SK-N-SH (cell line): ENCODE data around the gene PPP2R5C. TPM values are rescaled to one million over a fixed set of nuclear protein-coding genes. Genes with fewer than 3 reads are reported as not detected.

Experiments
- CTCF ChIA-PET: fragments of 300-600, 350-600 bp; formaldehyde crosslinking; extraction: SDS; loops from one replicate; lab custom pipeline; 2021; lab: Yijun Ruan, JAX
- POLR2A ChIA-PET: fragments of 350-600 bp; sonication (Branson Sonifier 250); formaldehyde crosslinking; extraction: SDS; loops from one replicate; lab custom pipeline; 2020; ENCODE audit warnings: antibody characterized with exemption, inconsistent platforms; lab: Yijun Ruan, JAX
- DNase-seq: peaks from one replicate; pipeline ENCODE4 v3.0.0; 2012
- H2AFZ ChIP-seq: fragments of 200-600 bp; sonication (generic); 2 replicates; pipeline ENCODE4 v1.8.1; 2016; ENCODE audit warnings: antibody characterized with exemption, mild to moderate bottlenecking, low read depth
- H3F3A ChIP-seq: fragments of 200-600 bp; sonication (generic); replicated peaks from 2 replicates; pipeline ENCODE3; 2016; ENCODE audit warnings: antibody characterized with exemption, mild to moderate bottlenecking; ENCODE audit not compliant: insufficient read depth
- H3K27ac ChIP-seq, 2 experiments: fragments of 200-500 bp in 1 of 2; fragments of 200-600 bp in 1 of 2; sonication (Bioruptor generic) in 1 of 2; sonication (generic), shearing (Covaris generic) in 1 of 2; 2 replicates each; pipeline versions ENCODE4 v1.5.1 to v1.6.1; 2014 to 2016; ENCODE audit warnings: low read depth in 2 of 2, inconsistent platforms in 1 of 2, low read length in 1 of 2, mild to moderate bottlenecking in 1 of 2, mixed read lengths in 1 of 2
- H3K27me3 ChIP-seq: fragments of 200-600 bp; sonication (generic), shearing (Covaris generic); 2 replicates; pipeline ENCODE4 v1.6.1; 2016; ENCODE audit warnings: mixed run types; ENCODE audit not compliant: insufficient read depth
- H3K36me3 ChIP-seq, 2 experiments: fragments of 200-500 bp in 1 of 2; fragments of 200-600 bp in 1 of 2; sonication (Bioruptor generic) in 1 of 2; sonication (generic) in 1 of 2; replicated peaks in 1 of 2; 2 replicates each; pipeline versions ENCODE3 to v1.5.1; 2014 to 2016; ENCODE audit warnings: low read length in 1 of 2, mild to moderate bottlenecking in 1 of 2; ENCODE audit not compliant: insufficient read depth in 2 of 2, control insufficient read depth in 1 of 2
- H3K4me1 ChIP-seq, 2 experiments: fragments of 200-500 bp in 1 of 2; fragments of 200-600 bp in 1 of 2; sonication (Bioruptor generic) in 1 of 2; sonication (generic), shearing (Covaris generic) in 1 of 2; 2 replicates each; pipeline versions ENCODE4 v1.5.1 to v1.6.1; 2014 to 2016; ENCODE audit warnings: low read depth in 1 of 2, low read length in 1 of 2, mixed run types in 1 of 2; ENCODE audit not compliant: insufficient read depth in 2 of 2, control insufficient read depth in 1 of 2
- H3K4me2 ChIP-seq: fragments of 200-600 bp; sonication (generic), shearing (Covaris generic); 2 replicates; pipeline ENCODE4 v1.6.1; 2017; ENCODE audit warnings: mixed run types
- H3K4me3 ChIP-seq, 2 experiments: fragments of 200-500 bp in 1 of 2; fragments of 200-600 bp in 1 of 2; sonication (Bioruptor generic) in 1 of 2; sonication (generic), shearing (Covaris generic) in 1 of 2; 2 replicates each; pipeline versions ENCODE4 v1.5.1 to v1.8.1; 2014 to 2016; ENCODE audit warnings: low read depth in 2 of 2, inconsistent platforms in 1 of 2, low read length in 1 of 2, mild to moderate bottlenecking in 1 of 2, mixed read lengths in 1 of 2, moderate library complexity in 1 of 2
- H3K79me2 ChIP-seq: fragments of 200-600 bp; sonication (generic); 2 replicates; pipeline ENCODE4 v1.8.1; 2017; ENCODE audit warnings: mild to moderate bottlenecking; ENCODE audit not compliant: insufficient read depth
- H3K9ac ChIP-seq: fragments of 200-600 bp; sonication (generic); 2 replicates; pipeline ENCODE4 v1.6.1; 2017; ENCODE audit warnings: mixed run types
- H3K9me2 ChIP-seq: fragments of 200-600 bp; sonication (generic); 2 replicates; pipeline ENCODE4 v1.6.1; 2017; ENCODE audit warnings: mixed run types
- H3K9me3 ChIP-seq: fragments of 200-600 bp; sonication (generic); 2 replicates; pipeline ENCODE4 v1.6.1; 2017; ENCODE audit warnings: mixed run types, mild to moderate bottlenecking, moderate library complexity
- H4K20me1 ChIP-seq: fragments of 200-600 bp; sonication (generic); 2 replicates; pipeline ENCODE4 v1.6.1; 2017; ENCODE audit warnings: mild to moderate bottlenecking, mixed run types; ENCODE audit not compliant: insufficient read depth
- EZH2phosphoT487 ChIP-seq: fragments of 200-600 bp; sonication (generic); IDR thresholded peaks from 2 replicates; pipeline ENCODE4 v1.6.1; 2017; ENCODE audit warnings: low read depth, mixed run types, mild to moderate bottlenecking, antibody characterized with exemption, moderate library complexity, borderline replicate concordance
- FOSL2 ChIP-seq: IDR thresholded peaks from 2 replicates; pipeline ENCODE4 v1.4.0; 2012; ENCODE audit warnings: low read depth, mild to moderate bottlenecking, moderate library complexity, borderline replicate concordance
- GABPA ChIP-seq: IDR thresholded peaks from 2 replicates; pipeline ENCODE4 v1.4.0; 2012; ENCODE audit warnings: low read depth, mild to moderate bottlenecking
- GATA2 ChIP-seq: sonication (generic); formaldehyde crosslinking; IDR thresholded peaks from 2 replicates; pipeline ENCODE4 v1.5.0; 2020; ENCODE audit warnings: mild to moderate bottlenecking, missing genetic modification reagents
- JUND ChIP-seq: IDR thresholded peaks from 2 replicates; pipeline ENCODE4 v1.4.0; 2012
- MEF2A ChIP-seq: IDR thresholded peaks from 2 replicates; pipeline ENCODE4 v1.4.0; 2012; ENCODE audit warnings: low read depth, borderline replicate concordance
- NRF1 ChIP-seq: IDR thresholded peaks from 2 replicates; pipeline ENCODE4 v1.6.1; 2012; ENCODE audit warnings: low read depth, mild to moderate bottlenecking, low read length
- RFX5 ChIP-seq: IDR thresholded peaks from 2 replicates; pipeline ENCODE4 v1.6.1; 2012; ENCODE audit warnings: mild to moderate bottlenecking, improper control_type of control experiment, low read length
- RXRA ChIP-seq: IDR thresholded peaks from 2 replicates; pipeline ENCODE4 v1.4.0; 2012; ENCODE audit warnings: low read depth, mild to moderate bottlenecking, borderline replicate concordance
- SIN3A ChIP-seq: IDR thresholded peaks from 2 replicates; pipeline ENCODE4 v1.6.1; 2012; ENCODE audit warnings: low read depth, mild to moderate bottlenecking, low read length, moderate library complexity, borderline replicate concordance
- TAF1 ChIP-seq: IDR thresholded peaks from 2 replicates; pipeline ENCODE4 v1.6.1; 2012; ENCODE audit warnings: low read depth, mild to moderate bottlenecking, low read length, moderate library complexity, borderline replicate concordance
- TEAD4 ChIP-seq: IDR thresholded peaks from 2 replicates; pipeline ENCODE4 v1.4.0; 2012; ENCODE audit warnings: mild to moderate bottlenecking, borderline replicate concordance; ENCODE audit not compliant: insufficient read depth
- YY1 ChIP-seq: IDR thresholded peaks from 2 replicates; pipeline ENCODE4 v1.4.0; 2012; ENCODE audit warnings: low read depth, mild to moderate bottlenecking
- WGBS: methylation state at CpG from one replicate; pipeline ENCODE4 v1.1.6; 2017; ENCODE audit warnings: low lambda C conversion rate; 5-methylcytosine and 5-hydroxymethylcytosine counted together
- polyA plus RNA-seq, 3 experiments: library from polyadenylated mRNA; depleted of rRNA; stranded (reverse); fragments of >200 nt; gene quantifications; 2 replicates each; pipeline ENCODE4 v1.2.3, GENCODE V29; 2012
- TF ChIP-seq, protein P1 (sequence below): IDR thresholded peaks from 2 replicates; pipeline ENCODE4 v1.6.1; 2012; ENCODE audit warnings: mild to moderate bottlenecking, low read depth, low read length, moderate library complexity
- TF ChIP-seq, protein P2 (sequence below): IDR thresholded peaks from 2 replicates; pipeline ENCODE4; 2012

Gene PPP2R5C
- polyA plus RNA-seq, 1 of the 3 experiments (the other 2 are of a cell fraction), result 43.7 TPM

DNA sequence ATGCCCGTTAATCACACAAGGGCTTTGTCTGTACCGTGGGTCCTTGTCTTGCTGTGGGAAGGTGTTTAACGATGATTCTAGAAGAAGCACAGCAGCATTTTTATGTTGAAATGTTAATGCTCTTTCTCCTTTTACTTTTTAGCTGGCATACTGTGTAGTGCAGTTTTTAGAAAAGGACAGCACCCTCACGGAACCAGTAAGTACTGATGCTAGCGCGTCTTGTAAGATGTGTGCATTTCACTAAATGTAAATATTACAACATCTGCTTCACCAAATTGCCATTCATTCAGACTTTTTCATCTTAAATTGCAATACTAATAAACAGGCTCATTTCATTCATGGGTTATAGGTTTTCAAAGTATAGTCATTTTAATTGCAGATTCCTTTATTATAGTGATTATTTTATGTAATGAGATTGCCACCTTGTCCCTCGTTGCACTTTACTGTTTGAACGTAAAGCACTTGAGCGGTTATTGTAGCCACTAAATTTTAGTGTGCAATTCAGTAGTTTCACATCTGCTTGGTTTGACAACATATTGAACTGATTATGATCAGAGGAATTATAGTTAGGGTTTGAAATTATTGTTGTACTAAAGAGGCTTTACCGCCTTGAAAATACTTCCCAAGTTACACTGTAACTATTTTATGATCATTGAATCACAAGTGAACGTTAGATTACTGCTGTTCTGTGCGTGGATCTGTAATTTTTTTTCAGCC is 133.0 kb downstream of the PPP2R5C start:
- no peak for DNase-seq
- H2AFZ ChIP-seq, result no peak overlapping the region
- no peaks in the 10 kb centered on the region for H3K79me2 ChIP-seq
- POLR2A ChIA-PET, result no interaction called here
- no peaks in the 10 kb centered on the region; a peak in 1 of 4 replicates for H3K4me1 ChIP-seq
- H3K4me3 ChIP-seq, result no peak overlapping the region
- H3K27ac ChIP-seq, result no peak overlapping the region
- 94% methylated on average over 12 of the region's 12 CpGs for WGBS
- TF ChIP-seq SIN3A (no peak), RXRA (no peak)
- no peaks in the 10 kb centered on the region for H3K27me3 ChIP-seq
- H3F3A ChIP-seq, result no peaks in the 10 kb centered on the region
- CTCF ChIA-PET, result interaction anchor here (0.5 to 2.0 kb wide), 4 partner anchors 9 to 124 kb away, joined by 3 to 5 read pairs (median 4); no protein-coding TSS in a partner anchor
- H3K4me2 ChIP-seq, result no peak overlapping the region
- no peaks in the 10 kb centered on the region for H4K20me1 ChIP-seq
- no peaks in the 10 kb centered on the region for H3K9me3 ChIP-seq
- H3K36me3 ChIP-seq, result peaks cover 44 to 67% of the 10 kb centered on the region in 2 experiments
- no peak overlapping the region for H3K9ac ChIP-seq
- H3K9me2 ChIP-seq, result no peaks in the 10 kb centered on the region

DNA sequence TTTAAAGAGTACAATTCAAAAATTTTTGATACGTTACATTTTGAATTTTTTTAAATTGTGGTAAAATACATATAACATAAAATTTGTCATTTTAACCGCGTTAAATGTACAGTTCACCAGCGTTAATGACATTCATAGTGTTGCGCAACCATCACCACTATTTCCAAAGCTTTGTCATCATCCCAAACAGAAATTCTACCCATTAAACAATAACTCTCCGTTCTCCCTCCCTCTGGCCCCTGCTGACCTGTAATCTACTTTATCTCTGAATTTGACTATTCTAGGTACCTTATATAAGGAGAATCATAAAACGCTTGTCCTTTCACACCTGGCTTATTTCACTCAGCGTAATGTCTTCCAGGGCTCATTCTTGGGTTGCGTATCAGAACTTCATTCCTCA is 133.7 kb downstream of the PPP2R5C start:
- no peak overlapping the region for H3K9ac ChIP-seq
- peaks cover 49 to 68% of the 10 kb centered on the region in 2 experiments for H3K36me3 ChIP-seq
- H3K4me1 ChIP-seq, result no peaks in the 10 kb centered on the region
- no peak overlapping the region for H2AFZ ChIP-seq
- H4K20me1 ChIP-seq, result no peaks in the 10 kb centered on the region
- CTCF ChIA-PET, result interaction anchor here (0.6 to 2.0 kb wide), 2 partner anchors 124 kb away, joined by 3 to 5 read pairs; no protein-coding TSS in a partner anchor
- POLR2A ChIA-PET, result no interaction called here
- no peak for DNase-seq
- H3K79me2 ChIP-seq, result no peaks in the 10 kb centered on the region
- H3K9me2 ChIP-seq, result no peaks in the 10 kb centered on the region
- no peaks in the 10 kb centered on the region for H3F3A ChIP-seq
- 97% methylated on average over 9 of the region's 9 CpGs for WGBS
- H3K9me3 ChIP-seq, result no peaks in the 10 kb centered on the region
- TF ChIP-seq GATA2 (CRISPR knock-in tag), result no peak
- no peak for TF ChIP-seq MEF2A
- TF ChIP-seq GABPA, result no peak
- TF ChIP-seq NRF1, result no peak
- TF ChIP-seq, protein P1, sequence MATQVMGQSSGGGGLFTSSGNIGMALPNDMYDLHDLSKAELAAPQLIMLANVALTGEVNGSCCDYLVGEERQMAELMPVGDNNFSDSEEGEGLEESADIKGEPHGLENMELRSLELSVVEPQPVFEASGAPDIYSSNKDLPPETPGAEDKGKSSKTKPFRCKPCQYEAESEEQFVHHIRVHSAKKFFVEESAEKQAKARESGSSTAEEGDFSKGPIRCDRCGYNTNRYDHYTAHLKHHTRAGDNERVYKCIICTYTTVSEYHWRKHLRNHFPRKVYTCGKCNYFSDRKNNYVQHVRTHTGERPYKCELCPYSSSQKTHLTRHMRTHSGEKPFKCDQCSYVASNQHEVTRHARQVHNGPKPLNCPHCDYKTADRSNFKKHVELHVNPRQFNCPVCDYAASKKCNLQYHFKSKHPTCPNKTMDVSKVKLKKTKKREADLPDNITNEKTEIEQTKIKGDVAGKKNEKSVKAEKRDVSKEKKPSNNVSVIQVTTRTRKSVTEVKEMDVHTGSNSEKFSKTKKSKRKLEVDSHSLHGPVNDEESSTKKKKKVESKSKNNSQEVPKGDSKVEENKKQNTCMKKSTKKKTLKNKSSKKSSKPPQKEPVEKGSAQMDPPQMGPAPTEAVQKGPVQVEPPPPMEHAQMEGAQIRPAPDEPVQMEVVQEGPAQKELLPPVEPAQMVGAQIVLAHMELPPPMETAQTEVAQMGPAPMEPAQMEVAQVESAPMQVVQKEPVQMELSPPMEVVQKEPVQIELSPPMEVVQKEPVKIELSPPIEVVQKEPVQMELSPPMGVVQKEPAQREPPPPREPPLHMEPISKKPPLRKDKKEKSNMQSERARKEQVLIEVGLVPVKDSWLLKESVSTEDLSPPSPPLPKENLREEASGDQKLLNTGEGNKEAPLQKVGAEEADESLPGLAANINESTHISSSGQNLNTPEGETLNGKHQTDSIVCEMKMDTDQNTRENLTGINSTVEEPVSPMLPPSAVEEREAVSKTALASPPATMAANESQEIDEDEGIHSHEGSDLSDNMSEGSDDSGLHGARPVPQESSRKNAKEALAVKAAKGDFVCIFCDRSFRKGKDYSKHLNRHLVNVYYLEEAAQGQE, result no peak
- TF ChIP-seq TEAD4, result no peak
- no peak for TF ChIP-seq RXRA
- no peak for TF ChIP-seq JUND
- TF ChIP-seq SIN3A, result no peak
- no peak for TF ChIP-seq EZH2phosphoT487
- no peak for TF ChIP-seq FOSL2
- no peak for TF ChIP-seq RFX5
- no peak for TF ChIP-seq TAF1
- TF ChIP-seq YY1, result no peak
- TF ChIP-seq, protein P2, sequence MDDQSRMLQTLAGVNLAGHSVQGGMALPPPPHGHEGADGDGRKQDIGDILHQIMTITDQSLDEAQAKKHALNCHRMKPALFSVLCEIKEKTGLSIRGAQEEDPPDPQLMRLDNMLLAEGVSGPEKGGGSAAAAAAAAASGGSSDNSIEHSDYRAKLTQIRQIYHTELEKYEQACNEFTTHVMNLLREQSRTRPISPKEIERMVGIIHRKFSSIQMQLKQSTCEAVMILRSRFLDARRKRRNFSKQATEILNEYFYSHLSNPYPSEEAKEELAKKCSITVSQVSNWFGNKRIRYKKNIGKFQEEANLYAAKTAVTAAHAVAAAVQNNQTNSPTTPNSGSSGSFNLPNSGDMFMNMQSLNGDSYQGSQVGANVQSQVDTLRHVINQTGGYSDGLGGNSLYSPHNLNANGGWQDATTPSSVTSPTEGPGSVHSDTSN, result no peak
- TF ChIP-seq, all 33 proteins: peak for 0
- H3K4me3 ChIP-seq, result no peak overlapping the region
- no peaks in the 10 kb centered on the region for H3K27me3 ChIP-seq
- H3K27ac ChIP-seq, result no peak overlapping the region
- no peak overlapping the region for H3K4me2 ChIP-seq
